HepG2 (cell line): Measurements from ENCODE around the gene PRXL2B. TPM values are rescaled to one million over a fixed set of nuclear protein-coding genes. Genes with fewer than 3 reads are reported as not detected.
A peak's percentile ranks its signal among the peaks of the same experiment; 100 is the strongest.
"Not testable (repeated sequence)": the region's sequence is repeated elsewhere in the genome, so short reads cannot be mapped to it uniquely, and the experiment has no call there.

Experiments used
- ATAC-seq: fragments of 200-7000 bp; cut with Tn5 transposase; 3 replicates; pipeline ENCODE4 v1.9.1; 2020; ENCODE audit warnings: mild to moderate bottlenecking, moderate library complexity
- BruUV-seq: library from RNA; stranded (reverse); fragments of 400-500 nt; replicated peaks from 2 replicates; lab custom pipeline; 2021; lab: Mats Ljungman, UMichigan
- CTCF ChIA-PET: fragments of 300-600 bp; formaldehyde crosslinking; extraction: SDS; loops from one replicate; lab custom pipeline; 2021; ENCODE audit warnings: low total read pairs, inconsistent platforms, low intra/inter-chr PET ratio; lab: Yijun Ruan, JAX
- POLR2A ChIA-PET: fragments of 350-600 bp; sonication (Branson Sonifier 250); formaldehyde crosslinking; loops from one replicate; lab custom pipeline; 2020; ENCODE audit warnings: antibody characterized with exemption, inconsistent platforms; lab: Yijun Ruan, JAX
- DNase-seq: peaks from one replicate; pipeline ENCODE4 v3.0.0-alpha.2; 2015; ENCODE audit warnings: low spot score
- FAIRE-seq: peaks from 3 replicates; lab custom pipeline; 2011; peaks lifted over from hg19 to GRCh38; lab: Jason Lieb, UNC
- H2AFZ ChIP-seq: one replicate; pipeline ENCODE4 v1.6.1; 2011; ENCODE audit warnings: low read length, inconsistent platforms
- H3K27ac ChIP-seq: fragments of 300-600 bp; 3 replicates; pipeline ENCODE4 v1.8.0; 2011; ENCODE audit warnings: mixed run types, mild to moderate bottlenecking, mixed read lengths, low read length, inconsistent platforms; ENCODE audit not compliant: insufficient read depth; ENCODE audit errors: extremely low read length
- H3K27me3 ChIP-seq, 2 experiments: fragments of 200-600 bp in 1 of 2; 2 replicates in 1 of 2; 3 replicates in 1 of 2; pipeline versions ENCODE4 v1.6.0 to v1.8.0; 2011; ENCODE audit warnings: low read length in 2 of 2, mild to moderate bottlenecking in 2 of 2, moderate library complexity in 2 of 2, inconsistent platforms in 1 of 2; ENCODE audit not compliant: insufficient read depth in 2 of 2, control insufficient read depth in 1 of 2
- H3K36me3 ChIP-seq, 2 experiments: fragments of 200-600 bp in 1 of 2; replicated peaks in 1 of 2; 2 replicates in 1 of 2; 3 replicates in 1 of 2; pipeline versions ENCODE4 v1.5.1 to v1.8.0; 2011; ENCODE audit warnings: low read length in 2 of 2, inconsistent platforms in 1 of 2; ENCODE audit not compliant: insufficient read depth in 2 of 2, control insufficient read depth in 1 of 2
- H3K4me1 ChIP-seq: 2 replicates; pipeline ENCODE4 v1.5.1; 2012; ENCODE audit warnings: low read length, inconsistent platforms; ENCODE audit not compliant: insufficient read depth
- H3K4me2 ChIP-seq: 2 replicates; pipeline ENCODE4 v1.6.0; 2011; ENCODE audit warnings: low read depth, low read length, inconsistent platforms
- H3K4me3 ChIP-seq, 3 experiments: fragments of 200-600 bp in 1 of 3; sonication (generic), shearing (Covaris generic) in 1 of 3; replicated peaks in 1 of 3; 2 replicates each; pipeline ENCODE4 v1.5.1; 2011 to 2016; ENCODE audit warnings: low read length in 3 of 3, inconsistent platforms in 2 of 3, low read depth in 2 of 3, mild to moderate bottlenecking in 2 of 3, control low read depth in 1 of 3, mixed read lengths in 1 of 3; ENCODE audit not compliant: insufficient read depth in 1 of 3
- H3K79me2 ChIP-seq: one replicate; pipeline ENCODE4 v1.6.1; 2011; ENCODE audit warnings: low read length, inconsistent platforms; ENCODE audit not compliant: insufficient read depth
- H3K9ac ChIP-seq: 2 replicates; pipeline ENCODE4 v1.6.0; 2011; ENCODE audit warnings: mild to moderate bottlenecking, low read depth, low read length, inconsistent platforms; ENCODE audit not compliant: insufficient read depth
- H3K9me3 ChIP-seq: 2 replicates; pipeline ENCODE4 v1.5.1; 2012; ENCODE audit warnings: mild to moderate bottlenecking, low read length
- H4K20me1 ChIP-seq: 2 replicates; pipeline ENCODE4 v1.6.0; 2011; ENCODE audit warnings: inconsistent platforms, mild to moderate bottlenecking, low read length, moderate library complexity; ENCODE audit not compliant: insufficient read depth
- CTCF ChIP-seq: sonication (generic); formaldehyde crosslinking; IDR thresholded peaks from 2 replicates; pipeline ENCODE4 v1.5.0; 2020; ENCODE audit warnings: mild to moderate bottlenecking, missing genetic modification reagents, moderate library complexity
- DDIT3 ChIP-seq: sonication (generic); formaldehyde crosslinking; IDR thresholded peaks from 2 replicates; pipeline ENCODE4 v1.4.0; 2020; ENCODE audit warnings: mild to moderate bottlenecking, missing genetic modification reagents
- RBM22 ChIP-seq: fragments of 200-400 bp; formaldehyde crosslinking; optimal IDR thresholded peaks from 2 replicates; pipeline ENCODE3; 2017; ENCODE audit warnings: mild to moderate bottlenecking, low read length, moderate library complexity
- SUZ12 ChIP-seq: fragments of 150-350 bp; IDR thresholded peaks from 2 replicates; pipeline ENCODE4 v1.6.1; 2014; ENCODE audit warnings: low read depth, low read length
- ZBTB10 ChIP-seq: sonication (generic); formaldehyde crosslinking; IDR thresholded peaks from 2 replicates; pipeline ENCODE4 v1.4.0; 2020; ENCODE audit warnings: missing genetic modification reagents, borderline replicate concordance
- ZNF224 ChIP-seq: sonication (generic); formaldehyde crosslinking; IDR thresholded peaks from 2 replicates; pipeline ENCODE4 v1.5.0; 2020; ENCODE audit warnings: mild to moderate bottlenecking, missing genetic modification reagents
- ZNF678 ChIP-seq: sonication (generic); formaldehyde crosslinking; IDR thresholded peaks from 2 replicates; pipeline ENCODE4 v1.4.0; 2020; ENCODE audit warnings: mild to moderate bottlenecking, missing genetic modification reagents
- ZNF761 ChIP-seq: sonication (generic); formaldehyde crosslinking; conservative IDR thresholded peaks from 2 replicates; pipeline ENCODE4 v1.4.0; 2020; ENCODE audit warnings: mild to moderate bottlenecking, missing genetic modification reagents
- ZNF775 ChIP-seq: sonication (generic); formaldehyde crosslinking; IDR thresholded peaks from 2 replicates; pipeline ENCODE4 v1.4.0; 2020; ENCODE audit warnings: missing genetic modification reagents, mild to moderate bottlenecking, moderate library complexity, borderline replicate concordance
- ZNF784 ChIP-seq: sonication (generic); formaldehyde crosslinking; IDR thresholded peaks from 2 replicates; pipeline ENCODE4 v1.5.1; 2020; ENCODE audit warnings: missing genetic modification reagents, mild to moderate bottlenecking, borderline replicate concordance
- ZNF788 ChIP-seq: sonication (generic); formaldehyde crosslinking; IDR thresholded peaks from 2 replicates; pipeline ENCODE4 v1.5.0; 2020; ENCODE audit warnings: mild to moderate bottlenecking, missing genetic modification reagents, borderline replicate concordance
- WGBS: methylation state at CpG from one replicate; pipeline ENCODE4 v1.1.6; 2017; ENCODE audit warnings: low lambda C conversion rate; 5-methylcytosine and 5-hydroxymethylcytosine counted together
- in situ Hi-C: cut with HindIII; loops from 2 replicates; pipeline ENCODE4 v1.10.0; 2017; ENCODE audit warnings: low pct_unique_long_range_greater_than_20kb; ENCODE audit not compliant: extremely low pct_ligation_motif_present
- intact Hi-C: fragments of 100-400 bp; cut with micrococcal nuclease; formaldehyde crosslinking; loops from one replicate; pipeline ENCODE4 v1.10.0; 2022; ENCODE audit not compliant: unreplicated experiment
- polyA plus RNA-seq, 8 experiments: library from polyadenylated mRNA; depleted of rRNA in 3 of 8; stranded (reverse) in 7 of 8; unstranded in 1 of 8; fragments of >200 nt; fragmentation: Illumina TruSeq in 4 of 8; extraction: Trizol in 4 of 8; gene quantifications; 2 replicates each; pipeline versions ENCODE4 v1.2.1 to v1.2.3, GENCODE V29; 2011 to 2016; ENCODE audit warnings: low read depth in 4 of 8, missing spikeins in 1 of 8, mixed read lengths in 1 of 8; ENCODE audit not compliant: insufficient read depth in 1 of 8
- total RNA-seq, 5 experiments: library from RNA; depleted of rRNA; stranded (reverse); fragments of >200 nt; fragmentation: Illumina TruSeq; extraction: Trizol; gene quantifications; 2 replicates each; pipeline ENCODE4 v1.2.3, GENCODE V29; 2016; ENCODE audit warnings: low read depth in 1 of 5

The PRXL2B gene
- total and polyA plus RNA-seq, 2 of the 13 experiments (the other 11 are each of a cell fraction or from before 2014, with no cell fraction given) = 16.8 to 22.1 TPM

- H3K4me3 ChIP-seq, H3K9ac ChIP-seq, CTCF ChIA-PET, H3K4me2 ChIP-seq, H4K20me1 ChIP-seq, H2AFZ ChIP-seq, DNase-seq, H3K79me2 ChIP-seq, FAIRE-seq, POLR2A ChIA-PET, H3K27ac ChIP-seq, BruUV-seq, H3K36me3 ChIP-seq, intact Hi-C loops, in situ Hi-C loops: not testable (repeated sequence)
- H3K9me3 ChIP-seq = peaks cover 11% of the 10 kb centered on the region
- peaks cover 5 to 40% of the 10 kb centered on the region in 2 experiments; a peak in 4 of 5 replicates for H3K27me3 ChIP-seq
- TF ChIP-seq CTCF = peak; percentile 30; the same call in 1 of the 2 replicates
- 65% methylated on average over 4 of the region's 13 CpGs for WGBS
- H3K4me1 ChIP-seq = peaks cover 48% of the 10 kb centered on the region
- peak; percentile 54 for ATAC-seq
Measured at GRCh38 chr1:2569703-2570102, 16.9 kb upstream of the PRXL2B start.

- Histone ChIP-seq H4K20me1 (no peaks in the 10 kb centered on the region), H3K4me2 (no peak overlapping the region), H3K27ac (no peak overlapping the region), H3K36me3 (no peaks in the 10 kb centered on the region), H3K9ac (no peak overlapping the region), H3K9me3 (peaks cover 11% of the 10 kb centered on the region), H3K4me3 (no peak overlapping the region), H3K4me1 (peaks cover 54% of the 10 kb centered on the region), H2AFZ (no peak overlapping the region), H3K79me2 (no peaks in the 10 kb centered on the region), H3K27me3 (peaks cover 5 to 40% of the 10 kb centered on the region in 2 experiments; a peak in 4 of 5 replicates)
- no TSS peak for BruUV-seq
- in situ Hi-C loops (no loop called here), intact Hi-C loops (no loop called here)
- ATAC-seq (no peak), FAIRE-seq (no peak), DNase-seq (no peak)
- TF ChIP-seq ZNF678 (no peak), SUZ12 (no peak), ZNF788 (CRISPR knock-in tag) (no peak), ZBTB10 (CRISPR knock-in tag) (no peak), ZNF775 (CRISPR knock-in tag) (no peak), ZNF784 (CRISPR knock-in tag) (no peak), DDIT3 (CRISPR knock-in tag) (no peak), ZNF224 (no peak), RBM22 (no peak), ZNF761 (CRISPR knock-in tag) (no peak)
- ChIA-PET POLR2A (interaction anchor here (1.4 kb wide), 1 partner anchor 16 kb away, joined by 4 read pairs; the partner anchor contains the start of gene PRXL2B), CTCF (no interaction called here)
- WGBS = 40% methylated on average over 7 of the region's 17 CpGs
Measured at GRCh38 chr1:2570332-2570731, 16.2 kb upstream of the PRXL2B start.
